Peyer's patch (tissue), 4 donors: ENCODE data around the gene MINAR2.

ENCODE experiments used
- CTCF ChIP-seq, 6 experiments: fragments of 450-650 bp in 4 of 6; fragments of 200-600 bp in 2 of 6; sonication (generic) in 1 of 6; IDR thresholded peaks; one replicate each; pipeline ENCODE4 v1.5.1; 2017 to 2019; ENCODE audit warnings: antibody characterized with exemption in 6 of 6, mild to moderate bottlenecking in 3 of 6, moderate library complexity in 1 of 6
- POLR2A ChIP-seq, 2 donors: fragments of 450-650 bp; IDR thresholded peaks; one replicate each; pipeline ENCODE4 v1.5.1; 2017; ENCODE audit warnings: antibody characterized with exemption in 2 of 2, mild to moderate bottlenecking in 2 of 2, moderate library complexity in 2 of 2

GRCh38 chr5:129768735-129769134 lies 20.8 kb downstream of the MINAR2 start:
- TF ChIP-seq CTCF (IDR thresholded peaks at IDR 0.05) (no peak), POLR2A (IDR thresholded peaks at IDR 0.05) (no peak)
